ENCODE data around the gene IPO13.

- TF ChIP-seq CTCF (conservative IDR thresholded peaks at IDR 0.05 in 1 of 2, IDR thresholded peaks at IDR 0.05 in 1 of 2; ENCODE audit: extremely low read depth in 1 of 2, insufficient read depth in 1 of 2, low read depth in 1 of 2, low read length in 2 of 2): no peak
- no peak for TF ChIP-seq EZH2 (IDR thresholded peaks at IDR 0.05; ENCODE audit: borderline replicate concordance, low read length)
These were observed 14.8 kb upstream of the IPO13 start for GRCh38 chr1:43931711-43932660.
